HG03558 (cell line): ENCODE data around the gene RNF150.

ENCODE experiments used
- ATAC-seq: cut with Tn5 transposase; IDR thresholded peaks from one replicate; pipeline ENCODE4 v1.9.1; 2021; ENCODE audit warnings: moderate number of reproducible peaks; ENCODE audit not compliant: unreplicated experiment; ENCODE audit errors: extremely low read depth

The RNF150 gene

DNA sequence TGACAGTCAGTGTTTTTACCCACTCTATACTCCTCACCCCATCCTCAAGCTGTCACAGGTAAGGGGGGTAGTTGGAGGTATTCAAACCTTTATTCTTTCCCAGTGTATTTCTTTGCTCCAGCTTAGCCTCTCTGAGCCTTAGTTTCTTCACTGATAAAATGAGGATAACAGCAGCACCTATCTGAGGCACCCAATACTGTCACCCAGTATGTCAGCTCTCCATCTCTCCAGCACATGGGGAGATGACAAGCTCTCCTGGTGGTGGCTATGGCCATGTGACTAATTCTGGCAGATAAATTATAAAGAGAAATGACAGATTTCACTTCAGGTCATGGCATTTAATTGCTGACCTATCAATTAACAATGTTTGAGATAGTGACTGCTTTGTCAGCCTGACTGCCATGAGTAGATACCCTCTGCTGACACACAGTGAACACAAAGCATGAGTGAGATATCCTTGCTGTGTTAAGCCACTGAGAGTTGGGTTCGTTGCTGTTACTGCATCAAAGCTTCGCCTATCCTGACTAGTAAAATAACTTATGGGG is 200.7 kb downstream of the RNF150 start:
- ATAC-seq: no peak

DNA sequence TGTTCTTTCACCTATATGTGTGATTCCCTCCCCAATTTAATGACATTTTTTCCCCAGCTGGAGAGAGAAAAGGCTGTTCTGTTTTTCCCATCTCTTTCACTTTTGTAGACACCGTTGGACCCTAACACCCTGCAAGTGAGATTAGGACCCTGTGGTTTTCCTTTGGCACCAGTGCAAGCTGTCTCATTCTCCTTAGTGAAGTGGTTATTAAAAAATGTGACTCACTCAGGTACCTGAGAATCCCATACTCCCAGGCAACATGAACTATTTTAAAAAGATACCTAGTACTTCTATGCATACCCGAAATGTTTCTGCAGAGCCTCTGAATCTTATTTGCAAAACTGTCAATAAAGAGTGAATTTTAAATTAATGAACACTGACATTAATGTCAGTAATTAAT is 201.4 kb downstream of the RNF150 start:
- ATAC-seq: no peak

DNA sequence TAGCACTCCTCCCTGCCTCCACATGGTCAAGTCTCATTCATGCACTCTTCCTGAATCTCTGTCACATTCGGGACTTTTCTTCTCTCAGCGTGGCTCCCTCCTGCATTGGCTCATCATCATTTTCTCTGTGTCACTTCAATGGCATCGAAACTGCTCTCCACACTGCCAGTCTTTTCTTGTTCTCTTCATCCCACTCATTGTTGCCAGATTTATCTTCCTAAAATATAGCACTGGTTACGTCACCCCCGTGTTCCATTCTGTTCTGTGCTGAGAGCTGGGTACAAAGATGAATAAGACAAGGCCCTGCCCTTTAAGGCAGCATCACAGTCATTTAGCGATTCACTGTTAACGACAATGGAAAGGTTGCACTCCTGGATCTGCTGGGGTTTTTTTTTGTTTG is 202.7 kb downstream of the RNF150 start:
- ATAC-seq: no peak

DNA sequence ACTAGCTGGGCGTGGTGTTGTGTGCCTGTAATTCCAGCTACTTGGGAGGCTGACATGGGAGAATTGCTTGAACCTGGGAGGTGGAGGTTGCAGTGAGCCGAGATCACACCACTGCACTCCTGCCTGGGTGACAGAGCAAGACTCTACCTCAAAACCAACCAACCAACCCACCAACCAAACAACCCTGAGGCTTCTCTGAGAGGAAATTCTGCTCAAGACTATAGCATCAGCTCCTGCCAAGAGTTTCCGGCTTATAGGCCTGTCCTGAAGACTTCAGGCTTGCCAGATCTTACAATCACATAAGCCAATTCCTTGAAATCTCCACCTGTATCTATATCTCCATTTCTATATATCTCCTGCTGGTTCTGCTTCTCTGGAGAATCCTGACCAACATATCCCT is 203.3 kb downstream of the RNF150 start:
- no peak for ATAC-seq

DNA sequence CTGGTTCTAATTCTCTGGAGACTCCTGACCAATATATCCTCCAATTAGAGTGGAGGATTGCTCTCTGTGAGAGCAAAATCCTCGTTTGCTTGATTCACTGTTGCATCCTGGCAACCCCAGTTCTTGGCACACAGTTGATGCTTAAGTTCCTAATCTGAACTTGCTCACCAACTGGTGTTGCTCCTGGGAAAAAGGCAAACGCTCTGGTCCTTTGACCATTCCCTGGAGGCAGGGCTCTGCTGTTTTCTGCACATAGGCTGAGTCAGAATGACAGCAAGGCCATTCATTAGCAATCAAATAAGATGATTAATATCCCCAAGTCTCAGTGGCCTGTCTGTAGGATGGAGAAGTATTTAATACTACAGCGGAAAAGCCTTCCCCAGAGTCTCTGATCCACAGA is 204.4 kb downstream of the RNF150 start:
- no peak for ATAC-seq

DNA sequence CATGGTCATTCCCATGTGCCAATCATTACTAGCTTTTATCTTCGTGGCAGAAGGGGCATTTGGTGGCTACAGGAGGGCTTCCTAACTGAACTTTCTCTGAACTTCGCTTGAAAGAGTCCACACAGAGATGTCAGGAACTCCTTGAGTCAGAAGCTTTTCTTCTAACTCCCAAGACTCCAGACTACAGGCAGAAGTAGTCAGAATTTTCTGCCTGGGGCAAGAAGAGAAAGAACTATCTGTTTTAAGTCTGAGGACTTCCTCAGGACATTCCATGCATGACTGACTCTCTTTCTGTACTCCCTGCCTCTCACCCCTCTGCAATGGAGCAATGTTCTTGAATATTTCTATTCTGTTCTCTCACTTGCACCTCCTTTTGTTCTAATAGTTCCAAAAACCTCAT is 206.6 kb downstream of the RNF150 start:
- ATAC-seq: no peak

DNA sequence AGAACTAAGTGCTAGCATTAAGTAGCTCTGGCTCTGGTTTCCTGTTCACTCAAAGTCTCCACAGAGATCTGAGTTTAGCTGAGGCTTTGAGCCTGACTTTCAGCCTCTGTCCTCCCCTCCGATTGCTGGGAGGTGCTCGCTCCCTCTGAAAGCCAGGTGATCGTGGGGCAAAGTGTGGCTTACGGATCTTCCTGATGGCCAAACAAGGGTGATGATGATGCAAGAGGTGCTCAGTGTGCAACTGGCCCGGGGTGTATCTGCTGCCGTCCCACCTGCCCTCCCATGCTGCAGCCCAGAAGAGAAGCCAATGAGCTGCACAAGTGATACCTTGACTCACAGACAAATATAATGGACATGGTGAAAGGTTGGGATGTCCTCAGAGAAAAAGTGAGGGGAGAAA is 207.9 kb downstream of the RNF150 start:
- ATAC-seq: no peak

DNA sequence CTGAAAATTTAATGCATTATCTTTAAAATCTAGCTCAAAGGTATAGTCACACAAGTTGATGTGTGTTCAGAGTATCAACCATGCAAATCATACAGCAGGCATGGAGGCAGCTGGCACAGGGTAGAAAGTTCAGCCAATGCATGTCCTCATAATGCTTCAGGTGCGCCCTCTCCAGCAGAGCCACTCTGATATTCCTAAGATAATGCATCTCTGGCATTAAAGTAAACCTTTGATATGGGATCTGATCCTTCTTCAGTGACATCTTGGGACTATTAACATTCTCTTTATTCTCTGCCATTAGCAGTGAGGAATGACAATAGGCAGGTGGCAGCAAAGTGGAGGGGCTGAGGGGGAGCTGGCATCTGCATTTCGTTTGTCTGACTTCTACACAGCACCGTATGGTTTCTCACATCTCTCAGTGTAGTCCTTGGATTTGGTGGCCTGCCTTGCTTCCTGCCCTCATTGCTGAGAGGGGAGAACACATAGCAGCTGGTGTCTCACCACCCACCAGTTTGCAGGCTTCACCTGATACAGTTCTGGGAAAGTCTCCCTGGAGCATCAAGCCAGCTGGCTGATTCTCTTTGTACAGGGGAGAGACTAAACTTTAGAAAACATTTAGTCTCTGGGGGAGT is 208.4 kb downstream of the RNF150 start:
- no peak for ATAC-seq

DNA sequence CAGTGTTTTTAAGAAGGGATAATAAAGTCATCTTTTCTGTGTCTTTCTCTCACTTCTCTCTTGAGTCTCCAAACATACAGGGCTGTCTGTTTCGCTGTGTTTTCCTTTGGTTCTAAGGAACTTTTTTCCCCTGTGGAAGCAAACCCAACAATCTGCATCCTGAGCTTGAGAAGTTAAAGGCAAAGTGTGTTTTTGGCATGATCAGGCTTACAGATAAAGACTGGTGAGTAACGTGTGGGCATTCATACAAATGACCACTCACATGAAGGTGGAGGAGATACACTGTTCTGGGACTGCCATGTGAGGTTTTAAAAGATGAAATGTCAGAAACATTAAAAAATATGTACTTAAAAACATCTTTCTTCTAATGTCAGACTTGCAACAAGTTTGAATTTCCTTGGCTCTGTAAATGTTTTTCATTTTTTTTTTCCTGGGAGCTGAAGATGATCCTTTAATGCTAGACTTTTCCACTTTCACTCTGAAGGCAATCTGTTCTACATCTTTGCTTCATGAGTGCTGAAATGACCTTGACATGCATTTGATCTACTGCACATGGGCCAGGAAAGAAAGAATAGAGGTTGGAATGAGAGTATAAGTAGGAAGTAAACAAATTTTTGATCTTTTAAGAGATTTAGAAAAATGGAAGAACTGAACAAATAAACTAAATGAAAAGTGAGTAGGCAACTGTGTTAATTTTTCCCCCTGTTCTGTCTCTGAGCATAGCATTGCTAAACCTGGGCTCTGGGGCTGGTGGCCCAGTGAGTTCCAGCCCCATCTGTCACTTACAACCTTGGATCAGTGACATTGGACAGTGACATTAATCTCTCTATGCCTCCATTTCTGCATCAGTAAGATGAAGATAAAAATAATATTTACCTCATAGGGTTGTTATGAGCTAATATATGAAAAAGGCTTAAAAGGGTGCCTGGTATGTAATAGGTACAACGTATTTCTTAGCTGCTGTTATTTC is 226.0 kb downstream of the RNF150 start:
- ATAC-seq: no peak

DNA sequence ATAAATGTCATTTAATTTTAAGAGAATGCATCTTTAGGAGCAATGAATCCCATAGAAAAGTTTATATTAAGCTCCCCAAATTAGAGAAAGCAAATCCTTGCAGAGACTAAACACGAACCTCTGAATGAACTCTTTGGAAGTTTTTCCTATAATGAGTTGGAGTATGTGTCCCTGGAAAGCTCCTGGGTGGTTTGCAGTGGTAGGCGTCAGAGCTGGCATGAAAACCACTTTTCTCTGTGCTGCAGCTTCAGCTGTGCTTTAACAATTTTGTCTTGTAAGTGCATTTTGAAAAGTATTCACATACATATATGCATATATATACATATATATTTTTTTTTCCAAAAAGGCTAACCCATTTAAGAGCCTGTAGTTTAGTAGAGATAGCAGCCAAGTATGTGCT is 228.4 kb downstream of the RNF150 start:
- ATAC-seq: no peak

DNA sequence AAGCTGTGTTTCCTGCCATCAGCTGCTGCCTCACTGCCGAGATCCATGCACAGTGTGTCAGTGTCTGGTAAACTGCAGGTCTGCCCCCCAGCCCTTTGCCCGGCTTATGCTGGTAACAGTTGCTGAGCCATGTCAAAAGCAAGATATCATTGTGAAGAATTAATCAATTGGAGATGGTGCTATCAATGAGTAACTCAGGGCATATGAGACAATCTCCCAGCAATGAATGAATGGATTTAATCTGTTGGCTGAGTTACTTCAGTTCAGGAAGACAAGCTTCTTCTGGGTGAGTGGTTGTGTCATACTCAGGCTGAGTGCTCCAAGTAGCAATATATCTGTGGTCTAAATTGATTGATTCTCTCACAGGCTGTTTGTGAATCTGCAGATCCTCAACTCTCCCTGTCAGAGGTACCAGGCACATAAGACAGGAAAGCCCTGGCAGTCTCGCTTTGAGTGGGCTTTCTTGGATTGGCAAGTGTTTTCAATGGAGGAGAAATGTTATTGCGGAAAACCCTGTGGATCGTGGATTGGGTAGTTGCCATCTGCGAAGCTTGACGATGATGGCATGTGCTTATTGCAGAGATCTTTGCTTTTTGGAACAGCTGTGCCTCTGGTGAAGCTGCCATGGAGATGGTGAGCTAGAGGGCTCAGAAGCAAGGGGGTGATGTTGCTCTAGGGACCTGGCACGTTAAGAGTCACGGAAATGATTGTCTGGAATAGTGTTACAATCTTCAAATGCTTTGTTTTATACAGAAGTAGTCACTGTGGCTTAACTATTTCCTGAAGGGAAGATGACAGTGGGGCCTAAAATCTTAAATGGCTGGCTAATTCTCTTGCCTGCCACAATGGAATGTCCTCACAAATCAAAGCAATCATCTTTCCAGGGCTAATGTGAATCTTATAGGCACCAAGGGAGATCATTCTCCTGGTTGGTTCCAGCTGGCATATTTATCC is 229.5 kb downstream of the RNF150 start:
- no peak for ATAC-seq

DNA sequence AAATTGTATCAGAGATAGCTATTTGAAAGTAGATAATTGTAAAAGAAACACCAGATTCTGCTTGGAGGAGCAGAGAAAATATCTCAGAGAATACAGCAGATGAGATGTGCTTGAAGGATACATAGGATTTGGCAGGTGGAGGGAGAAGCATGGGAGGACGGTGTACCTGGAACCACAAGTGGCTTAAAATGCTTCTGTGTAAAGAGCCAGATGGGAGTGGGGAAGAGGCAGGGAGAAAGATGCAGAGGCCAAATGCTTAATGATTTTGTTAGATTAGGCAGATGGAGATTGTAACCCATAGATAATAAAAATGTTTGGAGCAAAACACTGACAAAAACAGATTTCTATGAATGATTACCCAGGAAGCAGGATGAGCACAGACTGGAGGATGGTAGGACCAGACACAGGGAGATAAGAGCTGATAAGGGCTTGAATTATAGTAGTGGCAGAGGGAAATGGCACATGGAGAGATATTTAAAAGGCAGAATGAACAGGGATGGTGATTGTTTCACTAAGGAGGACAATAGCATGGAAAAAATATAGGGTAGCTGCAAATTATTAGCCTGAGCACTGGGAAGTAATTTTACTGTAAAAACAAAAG is 231.4 kb downstream of the RNF150 start:
- no peak for ATAC-seq

DNA sequence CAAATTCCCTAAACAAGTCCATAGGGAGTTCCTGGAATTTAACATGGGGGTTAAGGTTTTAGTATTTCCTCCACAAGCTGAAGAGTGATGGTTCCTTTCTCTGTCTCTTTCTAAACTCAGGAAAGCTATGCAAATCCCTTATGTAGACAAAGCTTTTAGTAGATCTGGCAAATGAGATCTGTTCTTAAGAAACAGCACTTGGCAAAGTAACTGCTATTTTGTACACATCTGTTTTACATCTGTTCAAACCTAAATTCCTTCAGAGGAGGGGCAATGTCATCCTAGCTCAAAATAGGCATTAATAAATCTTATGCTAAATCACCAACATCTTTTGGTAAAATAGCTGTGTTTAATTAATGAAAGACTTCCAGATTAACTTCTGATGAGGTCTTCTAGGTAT is 239.3 kb downstream of the RNF150 start:
- no peak for ATAC-seq

DNA sequence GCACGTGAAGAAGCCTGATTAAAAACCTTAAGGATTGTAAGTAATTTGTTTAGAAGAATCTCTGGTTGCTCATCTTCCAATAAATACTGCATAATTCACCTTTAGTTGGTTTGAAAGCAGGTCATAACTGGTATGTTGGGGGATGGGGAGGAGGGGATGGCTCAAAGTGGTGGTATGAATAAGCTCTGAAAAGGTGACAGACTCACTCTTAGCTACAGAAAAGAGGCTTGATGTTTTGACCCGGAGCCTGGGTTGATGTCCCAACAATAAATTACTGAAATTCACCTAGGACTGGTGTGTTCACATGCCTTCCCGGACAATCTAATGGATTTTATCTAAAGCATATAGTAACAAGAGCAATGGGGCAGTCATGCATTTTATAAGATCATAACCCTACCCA is 245.2 kb downstream of the RNF150 start:
- no peak for ATAC-seq

DNA sequence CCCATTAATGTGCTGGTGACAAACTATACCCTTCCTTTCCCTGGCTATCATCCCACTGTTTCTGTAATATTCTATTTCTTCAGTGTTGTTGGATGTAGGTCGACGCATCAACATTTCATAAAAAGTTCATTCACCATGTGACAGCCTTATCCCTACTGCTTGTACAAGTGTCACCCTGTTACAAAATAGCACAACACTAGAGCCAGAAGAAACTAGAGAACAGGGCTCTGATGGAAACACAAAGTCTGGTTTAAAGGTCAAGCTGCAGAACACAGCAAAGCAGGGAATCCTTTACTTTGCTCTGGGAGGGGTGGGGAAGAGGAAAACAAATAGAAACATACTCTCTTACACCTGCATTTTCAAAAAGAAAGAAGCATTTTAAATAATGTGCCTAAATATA is 245.8 kb downstream of the RNF150 start:
- no peak for ATAC-seq

DNA sequence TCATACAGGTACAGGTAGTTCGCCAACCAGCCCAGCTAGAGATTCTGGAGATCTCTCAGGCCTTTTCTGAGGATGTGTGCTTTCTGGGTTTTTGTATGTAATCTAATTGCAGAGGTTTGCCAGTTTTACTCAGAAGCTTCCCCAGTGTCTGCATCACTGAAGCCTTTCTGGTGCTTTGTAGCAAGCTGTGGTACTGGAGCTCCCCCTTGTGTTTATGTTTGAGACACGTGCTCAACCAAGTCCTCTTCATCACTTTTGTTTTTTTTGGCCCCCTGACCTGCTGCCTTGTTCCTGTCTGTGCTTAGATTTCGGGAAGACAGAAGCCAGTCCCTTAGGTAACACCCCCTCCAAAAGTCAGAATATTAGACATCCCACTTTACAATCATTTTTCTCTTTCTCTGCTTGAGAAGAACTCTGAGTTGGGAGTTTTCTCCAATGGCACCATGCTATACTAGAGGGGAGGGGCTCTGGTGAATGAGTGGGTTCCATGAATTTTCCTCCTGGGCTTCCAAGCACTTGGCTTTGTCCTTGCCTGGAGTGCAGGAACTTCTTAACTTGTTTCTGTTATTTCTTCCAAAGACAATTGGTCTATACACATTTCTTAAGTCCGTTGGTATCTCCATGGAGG is 248.7 kb downstream of the RNF150 start:
- no peak for ATAC-seq

DNA sequence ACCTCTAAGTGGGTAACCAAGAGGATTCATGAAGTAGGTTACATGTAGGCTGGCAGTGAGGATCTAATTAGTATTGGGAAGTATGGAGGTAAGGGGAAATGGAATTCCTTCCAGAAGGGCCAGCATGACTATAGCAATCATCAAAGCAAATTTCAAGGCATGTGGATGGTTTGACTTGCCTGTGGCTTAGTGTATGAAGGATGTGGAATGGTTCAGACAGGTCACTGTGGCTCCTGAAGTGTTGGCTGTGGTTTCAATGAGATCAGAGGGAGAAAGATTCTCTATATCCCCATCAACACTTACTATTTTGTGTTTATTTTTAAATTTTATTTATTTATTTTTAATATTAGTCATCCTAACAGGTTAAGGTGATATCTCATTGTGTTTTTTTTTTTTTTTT is 255.5 kb downstream of the RNF150 start:
- no peak for ATAC-seq

DNA sequence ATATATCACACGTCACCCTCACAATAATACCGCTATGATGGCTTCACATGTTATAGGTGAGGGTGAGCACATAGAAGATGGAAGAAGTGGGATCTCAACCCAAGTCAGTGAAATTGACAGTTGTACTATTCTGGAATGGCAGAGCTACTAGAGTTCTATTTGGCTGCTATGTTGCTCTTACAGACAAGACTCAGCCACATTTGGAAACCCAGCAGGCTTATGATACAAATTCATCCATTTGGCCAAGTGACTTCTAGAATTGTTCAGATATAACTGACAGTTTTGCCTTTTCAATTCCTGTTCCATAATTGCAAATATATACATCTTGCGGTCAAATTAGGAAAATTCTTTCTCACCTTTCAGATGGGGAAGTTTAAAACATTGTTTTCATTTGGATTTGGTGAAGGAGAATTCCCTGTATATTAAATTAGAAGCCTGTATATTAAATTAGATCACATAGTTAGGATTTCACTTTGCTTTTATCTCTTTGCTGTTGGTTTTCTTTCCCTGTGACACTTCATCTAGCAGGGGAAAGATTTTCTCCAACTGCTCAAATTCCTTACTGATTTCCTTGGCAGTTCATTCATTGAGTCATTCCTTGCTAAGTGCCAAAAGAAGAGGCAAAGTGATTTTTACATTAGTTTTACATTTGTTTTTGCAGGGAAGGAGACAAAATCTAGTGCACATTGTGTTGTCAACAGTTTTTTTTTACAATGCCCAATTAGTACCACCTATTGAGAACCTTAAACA is 256.5 kb downstream of the RNF150 start:
- no peak for ATAC-seq
